ENCODE results near the gene FAM156A. TPM values are rescaled to one million over a fixed set of nuclear protein-coding genes. Genes with fewer than 3 reads are reported as not detected.
A peak's percentile ranks its signal among the peaks of the same experiment; 100 is the strongest.

The FAM156A gene
- total RNA-seq, 2 donors from 2014 or later = 4.6 to 55.5 TPM

DNA sequence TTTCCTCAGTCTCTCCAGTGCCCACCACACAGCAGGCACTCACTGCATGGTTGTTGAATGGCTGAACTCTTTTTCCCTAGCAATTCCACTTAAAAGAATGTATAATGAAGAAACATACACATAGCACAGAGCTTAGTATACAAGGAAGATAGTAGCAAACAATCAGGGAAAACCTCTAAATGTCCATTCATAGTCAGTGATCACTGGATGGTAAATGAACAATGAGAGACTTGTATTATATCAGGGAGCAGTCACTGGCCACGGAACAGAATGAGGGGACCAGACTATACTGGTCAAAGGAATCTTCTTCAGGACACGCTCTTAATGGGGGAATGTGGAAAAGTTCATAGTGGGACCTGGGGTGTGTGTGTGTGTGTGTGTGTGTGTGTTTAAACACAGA, 43.6 kb upstream of the FAM156A start:
- Histone ChIP-seq H3K9me3 (no peaks in the 10 kb centered on the region), H3K36me3 (no peaks in the 10 kb centered on the region), H3K4me1 (replicated peaks) (no peaks in the 10 kb centered on the region), H3K4me3 (no peak overlapping the region), H3K27me3 (replicated peaks; ENCODE audit: insufficient read depth) (no peaks in the 10 kb centered on the region), H3K27ac (no peak overlapping the region)
- TF ChIP-seq POLR2AphosphoS5 (IDR thresholded peaks at IDR 0.05) = no peak
- no peak for TF ChIP-seq POLR2A (IDR thresholded peaks at IDR 0.05)
- TF ChIP-seq, protein P1, sequence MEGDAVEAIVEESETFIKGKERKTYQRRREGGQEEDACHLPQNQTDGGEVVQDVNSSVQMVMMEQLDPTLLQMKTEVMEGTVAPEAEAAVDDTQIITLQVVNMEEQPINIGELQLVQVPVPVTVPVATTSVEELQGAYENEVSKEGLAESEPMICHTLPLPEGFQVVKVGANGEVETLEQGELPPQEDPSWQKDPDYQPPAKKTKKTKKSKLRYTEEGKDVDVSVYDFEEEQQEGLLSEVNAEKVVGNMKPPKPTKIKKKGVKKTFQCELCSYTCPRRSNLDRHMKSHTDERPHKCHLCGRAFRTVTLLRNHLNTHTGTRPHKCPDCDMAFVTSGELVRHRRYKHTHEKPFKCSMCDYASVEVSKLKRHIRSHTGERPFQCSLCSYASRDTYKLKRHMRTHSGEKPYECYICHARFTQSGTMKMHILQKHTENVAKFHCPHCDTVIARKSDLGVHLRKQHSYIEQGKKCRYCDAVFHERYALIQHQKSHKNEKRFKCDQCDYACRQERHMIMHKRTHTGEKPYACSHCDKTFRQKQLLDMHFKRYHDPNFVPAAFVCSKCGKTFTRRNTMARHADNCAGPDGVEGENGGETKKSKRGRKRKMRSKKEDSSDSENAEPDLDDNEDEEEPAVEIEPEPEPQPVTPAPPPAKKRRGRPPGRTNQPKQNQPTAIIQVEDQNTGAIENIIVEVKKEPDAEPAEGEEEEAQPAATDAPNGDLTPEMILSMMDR (IDR thresholded peaks at IDR 0.05) = no peak
- DNase-seq (ENCODE audit: low spot score) = no peak
- intact Hi-C loops (cut with DNase I) = no loop called here
- WGBS = 67% methylated on average over 2 of the region's 2 CpGs

DNA sequence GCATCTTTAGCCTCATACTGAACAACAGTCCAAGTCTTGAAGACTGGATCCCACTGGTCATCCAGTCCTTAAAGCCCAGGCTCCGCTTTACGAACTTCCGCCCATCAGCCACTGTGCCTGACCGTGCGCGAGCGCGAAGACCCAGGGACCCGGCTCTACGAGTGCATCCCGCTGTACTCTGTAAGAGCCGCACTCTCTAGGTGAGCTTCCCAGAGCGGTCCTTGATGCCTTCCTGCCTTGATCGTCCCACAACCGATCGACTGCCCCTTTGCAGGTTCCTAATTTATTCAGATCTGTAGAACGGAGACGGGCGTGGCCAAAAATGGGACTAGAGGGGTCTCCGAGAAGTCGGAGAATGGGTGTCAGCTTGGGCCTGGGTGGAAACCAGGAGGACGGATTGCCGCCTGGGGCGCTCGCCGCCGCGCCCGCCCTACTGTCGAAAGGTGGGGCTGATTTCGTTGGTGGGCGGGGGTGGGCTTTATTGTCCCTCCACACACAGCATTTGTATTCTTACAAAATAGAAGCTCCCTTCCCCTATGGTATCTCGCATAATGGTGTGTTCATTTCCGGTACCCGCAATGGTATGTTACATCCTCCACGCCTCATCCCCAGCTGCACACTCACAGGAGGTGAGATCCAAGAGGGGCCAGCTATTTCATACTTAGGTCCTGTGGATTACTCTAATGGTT, 42.3 kb upstream of the FAM156A start:
- intact Hi-C loops (cut with DNase I) = no loop called here
- WGBS = 27% methylated on average over 31 of the region's 36 CpGs
- H3K9me3 ChIP-seq = no peaks in the 10 kb centered on the region
- H3K4me1 ChIP-seq (replicated peaks) = no peaks in the 10 kb centered on the region
- H3K27ac ChIP-seq = no peak overlapping the region
- TF ChIP-seq, protein P1 (IDR thresholded peaks at IDR 0.05) = no peak
- no peaks in the 10 kb centered on the region for H3K36me3 ChIP-seq
- H3K27me3 ChIP-seq (replicated peaks; ENCODE audit: insufficient read depth) = no peaks in the 10 kb centered on the region
- no peak for DNase-seq (ENCODE audit: low spot score)
- no peak overlapping the region for H3K4me3 ChIP-seq

DNA sequence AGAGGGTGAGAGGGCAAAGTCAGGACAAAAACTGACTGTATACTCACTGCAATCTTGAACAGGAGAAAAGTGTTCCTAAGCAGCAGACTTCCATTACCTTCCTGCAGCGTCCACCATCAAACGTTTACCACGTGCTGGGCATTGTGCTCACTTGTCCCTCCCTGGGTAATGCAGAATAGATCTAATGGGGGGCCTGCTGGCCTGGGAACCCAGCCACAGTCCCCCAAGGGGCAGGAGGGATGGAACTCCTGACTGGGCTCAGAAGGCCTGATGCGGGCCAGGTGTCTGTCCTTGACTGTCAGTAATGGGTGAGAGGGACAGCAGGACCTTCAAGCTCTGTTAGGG, 37.6 kb upstream of the FAM156A start:
- TF ChIP-seq, protein P1 (IDR thresholded peaks at IDR 0.05) = no peak
- TF ChIP-seq POLR2A (IDR thresholded peaks at IDR 0.05) (no peak), POLR2AphosphoS5 (IDR thresholded peaks at IDR 0.05) (no peak)
- WGBS = 20% methylated on average over 4 of the region's 4 CpGs
- H3K36me3 ChIP-seq = no peaks in the 10 kb centered on the region
- H3K27me3 ChIP-seq (replicated peaks; ENCODE audit: insufficient read depth) = no peaks in the 10 kb centered on the region
- H3K9me3 ChIP-seq = no peaks in the 10 kb centered on the region
- H3K4me1 ChIP-seq (replicated peaks) = no peaks in the 10 kb centered on the region
- H3K4me3 ChIP-seq = peak overlapping the region; percentile 36 to 46
- no peak for DNase-seq (ENCODE audit: low spot score)
- intact Hi-C loops (cut with DNase I) = no loop called here
- peak overlapping the region; percentile 83 to 87 for H3K27ac ChIP-seq

DNA sequence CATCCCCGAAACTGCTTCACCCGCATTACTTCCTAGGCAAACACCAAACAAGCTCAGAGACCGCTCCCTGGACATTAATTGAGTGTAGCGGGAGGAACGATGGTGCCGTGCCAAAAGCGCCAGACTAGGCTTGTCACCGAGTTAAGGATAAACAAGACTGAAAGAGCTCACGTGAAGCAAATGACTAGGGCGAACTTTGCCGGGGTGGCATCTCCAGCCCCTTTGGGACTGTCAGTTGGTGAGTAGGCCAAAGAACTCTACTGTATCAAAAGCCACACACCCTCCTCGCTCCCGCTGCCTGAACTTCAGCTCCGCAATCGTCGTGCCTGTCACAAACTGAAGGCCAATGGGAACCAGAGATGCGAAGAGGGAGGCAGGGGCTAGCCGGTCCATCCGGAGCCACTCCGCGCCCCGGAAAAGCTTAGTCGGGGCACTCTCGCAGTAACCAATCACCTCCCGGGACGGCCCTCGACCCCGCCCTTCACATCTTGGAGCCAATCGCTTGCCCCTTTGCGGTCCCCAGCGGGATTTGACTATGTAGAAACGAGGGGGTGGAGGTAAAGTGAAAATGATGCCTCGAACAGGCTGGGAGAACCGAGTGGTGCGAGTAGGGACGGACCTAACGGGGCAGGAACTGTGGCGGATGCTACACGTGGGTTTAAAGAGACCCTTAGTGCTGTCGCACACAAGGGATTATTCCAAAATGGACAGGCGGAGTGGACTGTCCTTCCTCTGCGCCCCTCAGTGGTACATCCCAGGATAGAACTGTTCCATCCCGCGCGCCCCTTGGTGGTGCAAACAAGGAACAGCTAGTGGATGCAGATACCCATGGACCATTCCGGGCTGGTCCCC, 37.0 kb upstream of the FAM156A start:
- Histone ChIP-seq H3K4me1 (replicated peaks) (no peaks in the 10 kb centered on the region), H3K36me3 (no peaks in the 10 kb centered on the region), H3K27me3 (replicated peaks; ENCODE audit: insufficient read depth) (no peaks in the 10 kb centered on the region), H3K4me3 (peak overlapping the region; percentile 36 to 46), H3K27ac (peak overlapping the region; percentile 83 to 87), H3K9me3 (no peaks in the 10 kb centered on the region)
- no peak for TF ChIP-seq POLR2A (IDR thresholded peaks at IDR 0.05)
- TF ChIP-seq, protein P1 (IDR thresholded peaks at IDR 0.05) = peak; percentile 18 to 84 (median 66)
- TF ChIP-seq POLR2AphosphoS5 (IDR thresholded peaks at IDR 0.05) = peak; percentile 81
- intact Hi-C loops (cut with DNase I) = no loop called here
- WGBS = 0% methylated on average over 44 of the region's 46 CpGs
- peak; percentile 89 for DNase-seq (ENCODE audit: low spot score)

Measured in prostate gland (tissue), 2 donors.